ENCODE measurements around the gene PLCB2.

The PLCB2 gene

DNA sequence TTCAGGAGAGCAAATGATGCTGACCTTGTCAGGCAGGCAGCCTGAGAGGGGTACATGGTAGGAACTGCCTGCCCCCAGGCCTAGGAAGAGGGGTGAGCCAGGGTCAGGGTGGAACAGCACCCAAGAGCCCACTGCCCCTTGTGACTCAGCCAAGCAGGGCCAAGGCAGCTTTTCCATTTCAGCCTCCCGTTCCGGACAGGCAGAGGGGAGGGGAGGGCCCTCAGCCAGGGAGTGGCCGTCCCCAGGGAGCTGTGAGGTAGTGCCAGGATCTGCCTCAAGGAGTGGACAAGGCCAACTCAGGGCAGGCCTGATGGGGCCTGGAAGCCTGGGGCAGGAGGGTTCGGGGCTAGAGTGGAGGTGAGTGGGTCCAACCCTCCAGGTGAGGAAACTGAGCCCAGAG, 19.8 kb downstream of the PLCB2 start:
- no peaks in the 10 kb centered on the region for H3K9me2 ChIP-seq (replicated peaks; ENCODE audit: low read depth, low read length)
- H2AFZ ChIP-seq (ENCODE audit: low read length), result no peak overlapping the region
- no peak overlapping the region for H3K9ac ChIP-seq (ENCODE audit: low read depth, low read length, poor library complexity, severe bottlenecking)
- no peaks in the 10 kb centered on the region for H3K79me2 ChIP-seq (ENCODE audit: insufficient read depth, low read length)
- 0 out of 2 replicates have a peak, but pooled peaks cover 3% of the 10 kb centered on the region for H3F3A ChIP-seq (ENCODE audit: low read depth)
- H3K9me3 ChIP-seq (ENCODE audit: insufficient read depth, low read depth, low read length), result no peaks in the 10 kb centered on the region
- H4K20me1 ChIP-seq (ENCODE audit: insufficient read depth, low read length, poor library complexity, severe bottlenecking), result no peaks in the 10 kb centered on the region
- no peak overlapping the region for H3K4me2 ChIP-seq (ENCODE audit: low read depth, low read length, poor library complexity, severe bottlenecking)
- no peaks in the 10 kb centered on the region; the same call in 1 of the 2 replicates for H3K36me3 ChIP-seq (ENCODE audit: insufficient read depth, low read length)
- H3K27me3 ChIP-seq (ENCODE audit: insufficient read depth, low read length, poor library complexity, severe bottlenecking), result no peaks in the 10 kb centered on the region
- no peak overlapping the region for H3K4me3 ChIP-seq (ENCODE audit: low read length, poor library complexity, severe bottlenecking)
- no peaks in the 10 kb centered on the region for H3K4me1 ChIP-seq (ENCODE audit: insufficient read depth, low read length, poor library complexity, severe bottlenecking)
- TF ChIP-seq EZH2phosphoT487 (IDR thresholded peaks at IDR 0.05; ENCODE audit: borderline replicate concordance) (no peak), CTCF (conservative IDR thresholded peaks at IDR 0.05; ENCODE audit: low read length) (no peak)

GRCh38 chr15:40287505-40287904, 20.2 kb downstream of the PLCB2 start:
- Histone ChIP-seq H3K9me3 (ENCODE audit: insufficient read depth, low read depth, low read length) (no peaks in the 10 kb centered on the region), H3K79me2 (ENCODE audit: insufficient read depth, low read length) (no peaks in the 10 kb centered on the region), H3K27me3 (ENCODE audit: insufficient read depth, low read length, poor library complexity, severe bottlenecking) (no peaks in the 10 kb centered on the region), H2AFZ (ENCODE audit: low read length) (no peak overlapping the region), H3K4me2 (ENCODE audit: low read depth, low read length, poor library complexity, severe bottlenecking) (no peak overlapping the region), H3K4me1 (ENCODE audit: insufficient read depth, low read length, poor library complexity, severe bottlenecking) (no peaks in the 10 kb centered on the region), H3K9me2 (replicated peaks; ENCODE audit: low read depth, low read length) (no peaks in the 10 kb centered on the region), H3K9ac (ENCODE audit: low read depth, low read length, poor library complexity, severe bottlenecking) (no peak overlapping the region), H3K4me3 (ENCODE audit: low read length, poor library complexity, severe bottlenecking) (no peak overlapping the region), H3K36me3 (ENCODE audit: insufficient read depth, low read length) (no peaks in the 10 kb centered on the region; the same call in 1 of the 2 replicates), H3F3A (ENCODE audit: low read depth) (0 out of 2 replicates have a peak, but pooled peaks cover 3% of the 10 kb centered on the region), H4K20me1 (ENCODE audit: insufficient read depth, low read length, poor library complexity, severe bottlenecking) (no peaks in the 10 kb centered on the region)
- no peak for TF ChIP-seq CTCF (conservative IDR thresholded peaks at IDR 0.05; ENCODE audit: low read length)
- no peak for TF ChIP-seq EZH2phosphoT487 (IDR thresholded peaks at IDR 0.05; ENCODE audit: borderline replicate concordance)

GRCh38 chr15:40286794-40287193, 20.9 kb downstream of the PLCB2 start:
- Histone ChIP-seq H2AFZ (ENCODE audit: low read length) (no peak overlapping the region), H3F3A (ENCODE audit: low read depth) (0 out of 2 replicates have a peak, but pooled peaks cover 3% of the 10 kb centered on the region), H3K4me3 (ENCODE audit: low read length, poor library complexity, severe bottlenecking) (no peak overlapping the region), H3K9ac (ENCODE audit: low read depth, low read length, poor library complexity, severe bottlenecking) (no peak overlapping the region), H3K4me2 (ENCODE audit: low read depth, low read length, poor library complexity, severe bottlenecking) (no peak overlapping the region), H3K4me1 (ENCODE audit: insufficient read depth, low read length, poor library complexity, severe bottlenecking) (no peaks in the 10 kb centered on the region), H3K36me3 (ENCODE audit: insufficient read depth, low read length) (no peaks in the 10 kb centered on the region; the same call in 1 of the 2 replicates), H3K9me2 (replicated peaks; ENCODE audit: low read depth, low read length) (no peaks in the 10 kb centered on the region), H3K27me3 (ENCODE audit: insufficient read depth, low read length, poor library complexity, severe bottlenecking) (no peaks in the 10 kb centered on the region), H4K20me1 (ENCODE audit: insufficient read depth, low read length, poor library complexity, severe bottlenecking) (no peaks in the 10 kb centered on the region), H3K79me2 (ENCODE audit: insufficient read depth, low read length) (no peaks in the 10 kb centered on the region), H3K9me3 (ENCODE audit: insufficient read depth, low read depth, low read length) (no peaks in the 10 kb centered on the region)
- TF ChIP-seq EZH2phosphoT487 (IDR thresholded peaks at IDR 0.05; ENCODE audit: borderline replicate concordance), result no peak

DNA sequence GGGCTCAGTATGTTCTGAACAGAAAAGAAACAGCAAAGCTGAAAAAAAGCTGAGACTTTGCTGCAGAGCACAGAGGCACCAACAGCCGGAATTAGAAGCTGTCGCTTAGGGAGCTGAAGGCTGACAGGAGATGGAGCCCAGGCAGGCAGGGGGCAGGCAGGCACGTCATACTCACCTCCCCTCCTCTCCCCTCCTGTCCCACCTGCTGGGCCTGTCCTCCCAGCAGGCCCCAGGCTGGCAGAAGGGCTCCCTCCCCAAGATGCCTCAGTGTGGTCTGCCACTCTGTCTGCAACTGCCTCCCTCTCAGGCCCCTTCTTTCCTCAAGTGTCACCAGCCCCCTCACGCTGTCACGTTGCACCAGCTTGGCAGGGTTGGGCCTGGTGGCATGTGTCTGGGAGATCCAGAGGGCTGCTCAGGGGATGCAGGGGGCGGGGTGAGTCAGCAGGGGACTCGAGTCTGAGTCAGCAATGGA, 21.6 kb downstream of the PLCB2 start:
- Histone ChIP-seq H3F3A (ENCODE audit: low read depth) (0 out of 2 replicates have a peak, but pooled peaks cover 3% of the 10 kb centered on the region), H3K36me3 (ENCODE audit: insufficient read depth, low read length) (no peaks in the 10 kb centered on the region; the same call in 1 of the 2 replicates), H4K20me1 (ENCODE audit: insufficient read depth, low read length, poor library complexity, severe bottlenecking) (no peaks in the 10 kb centered on the region), H3K27me3 (ENCODE audit: insufficient read depth, low read length, poor library complexity, severe bottlenecking) (no peaks in the 10 kb centered on the region), H3K9me2 (replicated peaks; ENCODE audit: low read depth, low read length) (no peaks in the 10 kb centered on the region), H2AFZ (ENCODE audit: low read length) (no peak overlapping the region), H3K4me2 (ENCODE audit: low read depth, low read length, poor library complexity, severe bottlenecking) (no peak overlapping the region), H3K4me1 (ENCODE audit: insufficient read depth, low read length, poor library complexity, severe bottlenecking) (no peaks in the 10 kb centered on the region), H3K79me2 (ENCODE audit: insufficient read depth, low read length) (no peaks in the 10 kb centered on the region), H3K9me3 (ENCODE audit: insufficient read depth, low read depth, low read length) (no peaks in the 10 kb centered on the region), H3K9ac (ENCODE audit: low read depth, low read length, poor library complexity, severe bottlenecking) (no peak overlapping the region), H3K4me3 (ENCODE audit: low read length, poor library complexity, severe bottlenecking) (no peak overlapping the region)
- no peak for TF ChIP-seq EZH2phosphoT487 (IDR thresholded peaks at IDR 0.05; ENCODE audit: borderline replicate concordance)
- no peak for TF ChIP-seq CTCF (conservative IDR thresholded peaks at IDR 0.05; ENCODE audit: low read length)

Measured in Loucy (cell line).